Measurements from ENCODE around the gene INCA1. TPM values are rescaled to one million over a fixed set of nuclear protein-coding genes. Genes with fewer than 3 reads are reported as not detected.
A peak's percentile ranks its signal among the peaks of the same experiment; 100 is the strongest.

The INCA1 gene
- total RNA-seq, 2 donors from 2014 or later = 0.99 to 1.7 TPM

- DNase-seq = peak; percentile 84
Observed at GRCh38 chr17:4950075-4950745, 47.1 kb downstream of the INCA1 start.

GRCh38 chr17:4949321-4950074 lies 47.8 kb downstream of the INCA1 start:
- Mint-ChIP-seq H3K4me3 (peak overlapping the region; percentile 93), H3K27me3 (ENCODE audit: insufficient read depth) (no peaks in the 10 kb centered on the region), H3K4me1 (peaks cover 33% of the 10 kb centered on the region), H3K27ac (peak overlapping the region; percentile 90), H3K9me3 (no peaks in the 10 kb centered on the region), H3K36me3 (ENCODE audit: low read depth) (peaks cover 23% of the 10 kb centered on the region)
- H3K9ac ChIP-seq (ENCODE audit: extremely low read depth, low read length, poor library complexity, severe bottlenecking) = peak overlapping the region; percentile 85
- DNase-seq = peak; percentile 94
- 0% methylated on average over 13 to 65 of the region's 75 CpGs for WGBS, 2 experiments (ENCODE audit: insufficient coverage in 1 of 2, insufficient read length in 1 of 2)
- no peaks in the 10 kb centered on the region for H3K27me3 ChIP-seq (ENCODE audit: control insufficient read depth, insufficient read depth, low read length, poor library complexity, severe bottlenecking)
- peak overlapping the region; percentile 96 for H3K27ac ChIP-seq (ENCODE audit: low read depth, low read length)
- peak overlapping the region; percentile 91 for H3K4me3 ChIP-seq (ENCODE audit: low read length)
- peaks cover 19% of the 10 kb centered on the region for H3K4me1 ChIP-seq (ENCODE audit: control insufficient read depth, insufficient read depth, low read length)
- TF ChIP-seq CTCF (conservative IDR thresholded peaks at IDR 0.05) = no peak
- peaks cover 30% of the 10 kb centered on the region for H3K36me3 ChIP-seq (ENCODE audit: control insufficient read depth, insufficient read depth, low read length)
- H3K9me3 ChIP-seq (ENCODE audit: control insufficient read depth, low read length) = no peaks in the 10 kb centered on the region

More at GRCh38 chr17:4950075-4950745, 47.1 kb downstream of the INCA1 start:
- H3K4me3 Mint-ChIP-seq = peak overlapping the region; percentile 93
- H3K4me1 Mint-ChIP-seq = peaks cover 30% of the 10 kb centered on the region
- no peaks in the 10 kb centered on the region for H3K27me3 Mint-ChIP-seq (ENCODE audit: insufficient read depth)
- Histone ChIP-seq H3K36me3 (ENCODE audit: control insufficient read depth, insufficient read depth, low read length) (peaks cover 23% of the 10 kb centered on the region), H3K4me1 (ENCODE audit: control insufficient read depth, insufficient read depth, low read length) (peaks cover 14% of the 10 kb centered on the region), H3K4me3 (ENCODE audit: low read length) (peak overlapping the region; percentile 80), H3K9me3 (ENCODE audit: control insufficient read depth, low read length) (no peaks in the 10 kb centered on the region), H3K9ac (ENCODE audit: extremely low read depth, low read length, poor library complexity, severe bottlenecking) (peak overlapping the region; percentile 44), H3K27ac (ENCODE audit: low read depth, low read length) (peak overlapping the region; percentile 96), H3K27me3 (ENCODE audit: control insufficient read depth, insufficient read depth, low read length, poor library complexity, severe bottlenecking) (no peaks in the 10 kb centered on the region)
- H3K9me3 Mint-ChIP-seq = no peaks in the 10 kb centered on the region
- 0 to 5% methylated on average over 34 to 52 of the region's 52 CpGs for WGBS, 2 experiments (ENCODE audit: insufficient coverage in 1 of 2, insufficient read length in 1 of 2)
- peak overlapping the region; percentile 87 for H3K27ac Mint-ChIP-seq
- no peak for TF ChIP-seq CTCF (conservative IDR thresholded peaks at IDR 0.05)
- H3K36me3 Mint-ChIP-seq (ENCODE audit: low read depth) = peaks cover 17% of the 10 kb centered on the region

GRCh38 chr17:4948931-4949320 lies 48.4 kb downstream of the INCA1 start:
- WGBS, 2 experiments (ENCODE audit: insufficient coverage in 1 of 2, insufficient read length in 1 of 2) = 0% methylated on average over 8 to 34 of the region's 40 CpGs
- no peaks in the 10 kb centered on the region for H3K9me3 Mint-ChIP-seq

More at GRCh38 chr17:4948931-4949320, 48.4 kb downstream of the INCA1 start:
- H3K9ac ChIP-seq (ENCODE audit: extremely low read depth, low read length, poor library complexity, severe bottlenecking) = peak overlapping the region; percentile 85
- no peaks in the 10 kb centered on the region for H3K27me3 Mint-ChIP-seq (ENCODE audit: insufficient read depth)
- peak overlapping the region; percentile 91 for H3K4me3 ChIP-seq (ENCODE audit: low read length)
- peak overlapping the region; percentile 93 for H3K4me3 Mint-ChIP-seq
- H3K36me3 ChIP-seq (ENCODE audit: control insufficient read depth, insufficient read depth, low read length) = peaks cover 27% of the 10 kb centered on the region
- peaks cover 37% of the 10 kb centered on the region for H3K4me1 Mint-ChIP-seq
- H3K36me3 Mint-ChIP-seq (ENCODE audit: low read depth) = peaks cover 27% of the 10 kb centered on the region
- TF ChIP-seq CTCF (conservative IDR thresholded peaks at IDR 0.05) = no peak
- no peaks in the 10 kb centered on the region for H3K27me3 ChIP-seq (ENCODE audit: control insufficient read depth, insufficient read depth, low read length, poor library complexity, severe bottlenecking)
- H3K27ac ChIP-seq (ENCODE audit: low read depth, low read length) = peak overlapping the region; percentile 96
- no peaks in the 10 kb centered on the region for H3K9me3 ChIP-seq (ENCODE audit: control insufficient read depth, low read length)
- H3K27ac Mint-ChIP-seq = peak overlapping the region; percentile 98
- peak; percentile 96 for DNase-seq
- peaks cover 19% of the 10 kb centered on the region for H3K4me1 ChIP-seq (ENCODE audit: control insufficient read depth, insufficient read depth, low read length)
